GM12878 (cell line): ENCODE data around the gene IFT88. TPM values are rescaled to one million over a fixed set of nuclear protein-coding genes. Genes with fewer than 3 reads are reported as not detected.

Source experiments
- ATAC-seq: fragments of 200-7000 bp; cut with Tn5 transposase; 3 replicates; pipeline ENCODE4 v1.9.1; 2020; ENCODE audit warnings: mild to moderate bottlenecking, moderate library complexity
- BruUV-seq: library from RNA; stranded (reverse); fragments of 400-500 nt; replicated peaks from 2 replicates; lab custom pipeline; 2021; lab: Mats Ljungman, UMichigan
- CTCF ChIA-PET: fragments of 300-600 bp; sonication (Branson Sonifier 250); formaldehyde crosslinking; extraction: SDS; loops from one replicate; lab custom pipeline; 2021; ENCODE audit warnings: inconsistent platforms; lab: Yijun Ruan, JAX
- POLR2A ChIA-PET: fragments of 350-600 bp; formaldehyde crosslinking; extraction: SDS; loops from one replicate; lab custom pipeline; 2021; ENCODE audit warnings: inconsistent platforms; lab: Charles Lee
- RAD21 ChIA-PET: fragments of 300-600 bp; sonication (Branson Sonifier 250); formaldehyde crosslinking; loops from one replicate; lab custom pipeline; 2023; ENCODE audit warnings: antibody characterized with exemption; ENCODE audit not compliant: unreplicated experiment; lab: Charles Lee
- SMC1A ChIA-PET: fragments of 300-600 bp; sonication (Branson Sonifier 250); formaldehyde crosslinking; loops from one replicate; lab custom pipeline; 2023; ENCODE audit not compliant: unreplicated experiment, uncharacterized antibody; lab: Charles Lee
- DNase-seq: peaks from one replicate; pipeline ENCODE4 v3.0.0-alpha.2; 2011; ENCODE audit warnings: low read depth, low spot score
- FAIRE-seq: peaks from 3 replicates; lab custom pipeline; 2011; peaks lifted over from hg19 to GRCh38; lab: Jason Lieb, UNC
- H2AFZ ChIP-seq: 2 replicates; pipeline ENCODE4 v1.6.0; 2011; ENCODE audit warnings: low read depth, low read length, control low read depth; ENCODE audit not compliant: control insufficient read depth
- H3K27ac ChIP-seq: 2 replicates; pipeline ENCODE4 v1.5.1; 2011; ENCODE audit warnings: control low read depth; ENCODE audit not compliant: control insufficient read depth, insufficient read depth
- H3K27me3 ChIP-seq, 2 experiments: replicated peaks in 1 of 2; 2 replicates each; pipeline versions ENCODE4 v1.6.0 to v1.6.1; 2011; ENCODE audit warnings: low read length in 1 of 2; ENCODE audit not compliant: control insufficient read depth in 2 of 2, insufficient read depth in 2 of 2
- H3K36me3 ChIP-seq, 2 experiments: 2 replicates each; pipeline ENCODE4 v1.5.1; 2011; ENCODE audit warnings: low read length in 1 of 2; ENCODE audit not compliant: control insufficient read depth in 2 of 2, insufficient read depth in 2 of 2
- H3K4me1 ChIP-seq: 2 replicates; pipeline ENCODE4 v1.6.1; 2011; ENCODE audit warnings: mild to moderate bottlenecking, low read length, moderate library complexity, mixed read lengths; ENCODE audit not compliant: control insufficient read depth, insufficient read depth
- H3K4me2 ChIP-seq: 2 replicates; pipeline ENCODE4 v1.6.0; 2011; ENCODE audit warnings: control low read depth; ENCODE audit not compliant: control insufficient read depth, insufficient read depth
- H3K4me3 ChIP-seq: fragments of 200-600 bp; sonication (generic); 2 replicates; pipeline ENCODE4 v1.5.1; 2016
- H3K79me2 ChIP-seq: 2 replicates; pipeline ENCODE4 v1.6.0; 2011; ENCODE audit warnings: low read length; ENCODE audit not compliant: control insufficient read depth, insufficient read depth
- H3K9ac ChIP-seq: 2 replicates; pipeline ENCODE4 v1.8.0; 2011; ENCODE audit warnings: low read length, control low read depth, mixed read lengths; ENCODE audit not compliant: control insufficient read depth, insufficient read depth
- H3K9me3 ChIP-seq: replicated peaks from 3 replicates; pipeline ENCODE4 v1.5.1; 2011; ENCODE audit warnings: mild to moderate bottlenecking, low read length; ENCODE audit not compliant: control insufficient read depth, insufficient read depth
- H4K20me1 ChIP-seq: 2 replicates; pipeline ENCODE4 v1.6.0; 2011; ENCODE audit not compliant: control insufficient read depth, insufficient read depth
- ATF2 ChIP-seq: IDR thresholded peaks from 2 replicates; pipeline ENCODE4 v1.6.1; 2012; ENCODE audit warnings: low read length, inconsistent platforms
- BRCA1 ChIP-seq: IDR thresholded peaks from 2 replicates; pipeline ENCODE4 v1.6.1; 2011; ENCODE audit warnings: low read depth, low read length, improper control_type of control experiment
- CBX3 ChIP-seq: fragments of 200-600 bp; sonication (generic); IDR thresholded peaks from 2 replicates; pipeline ENCODE4 v1.6.1; 2016; ENCODE audit warnings: low read depth, borderline replicate concordance
- CREM ChIP-seq: IDR thresholded peaks from 2 replicates; pipeline ENCODE4 v1.6.1; 2014; ENCODE audit warnings: antibody characterized with exemption, low read depth
- E2F8 ChIP-seq: fragments of 450-650 bp; IDR thresholded peaks from 2 replicates; pipeline ENCODE4 v1.6.1; 2018; ENCODE audit warnings: mild to moderate bottlenecking, low read depth, moderate library complexity; ENCODE audit not compliant: partially characterized antibody
- EGR1 ChIP-seq, 2 experiments: IDR thresholded peaks; 1 replicate in 1 of 2; 2 replicates in 1 of 2; pipeline ENCODE4 v1.6.1; 2011 to 2012; ENCODE audit warnings: low read depth in 2 of 2, low read length in 2 of 2, borderline replicate concordance in 1 of 2, mild to moderate bottlenecking in 1 of 2, moderate library complexity in 1 of 2
- IRF4 ChIP-seq: IDR thresholded peaks from 2 replicates; pipeline ENCODE4 v1.6.1; 2011; ENCODE audit warnings: low read depth, low read length
- JUNB ChIP-seq: IDR thresholded peaks from 2 replicates; pipeline ENCODE4 v1.6.1; 2016; ENCODE audit warnings: antibody characterized with exemption, mild to moderate bottlenecking
- JUND ChIP-seq: IDR thresholded peaks from 2 replicates; pipeline ENCODE4 v1.6.1; 2012; ENCODE audit warnings: low read depth, mild to moderate bottlenecking, low read length, improper control_type of control experiment, moderate library complexity
- NFIC ChIP-seq: IDR thresholded peaks from 2 replicates; pipeline ENCODE4 v1.6.1; 2012; ENCODE audit warnings: low read depth, mild to moderate bottlenecking, inconsistent platforms, low read length, moderate library complexity
- NKRF ChIP-seq: fragments of 450-650 bp; conservative IDR thresholded peaks from 2 replicates; pipeline ENCODE4 v1.6.1; 2017; ENCODE audit warnings: mild to moderate bottlenecking, moderate library complexity
- SIN3A ChIP-seq: IDR thresholded peaks from 2 replicates; pipeline ENCODE4 v1.6.1; 2012; ENCODE audit warnings: low read depth, low read length, improper control_type of control experiment
- WGBS: methylation state at CpG from one replicate; pipeline ENCODE4 v1.1.6; 2016; ENCODE audit warnings: low lambda C conversion rate; ENCODE audit not compliant: insufficient replicate concordance, insufficient coverage; ENCODE audit errors: missing lambda C conversion rate; 5-methylcytosine and 5-hydroxymethylcytosine counted together
- in situ Hi-C: fragments of 300-500 bp; cut with MboI; formaldehyde crosslinking; loops from 9 replicates; pipeline ENCODE4 v1.14.3; 2018; ENCODE audit warnings: mixed read lengths
- intact Hi-C: fragments of 100-400 bp; cut with micrococcal nuclease; formaldehyde crosslinking; loops from one replicate; pipeline ENCODE4 v1.14.2; 2022; ENCODE audit not compliant: unreplicated experiment
- polyA plus RNA-seq, 11 experiments: library from polyadenylated mRNA; depleted of rRNA in 4 of 11; unstranded in 6 of 11; stranded (reverse) in 5 of 11; fragments of >200 nt; fragmentation: Nextera tagmentation in 4 of 11; fragmentation: Illumina TruSeq in 1 of 11; extraction: Ambion mirVana in 4 of 11; extraction: Trizol in 1 of 11; gene quantifications; 1 replicate in 1 of 11; 2 replicates in 10 of 11; pipeline versions ENCODE4 v1.2.1 to v1.2.3, GENCODE V29; 2011 to 2016; ENCODE audit warnings: inconsistent platforms in 2 of 11, missing spikeins in 2 of 11, low read depth in 1 of 11
- total RNA-seq, 4 experiments: library from RNA; depleted of rRNA in 3 of 4; stranded (reverse); fragments of >200 nt in 3 of 4; fragmentation: Illumina TruSeq in 1 of 4; extraction: Trizol in 1 of 4; gene quantifications; 2 replicates each; pipeline versions ENCODE4 v1.2.1 to v1.2.3, GENCODE V29; 2013 to 2021

Gene IFT88
- total and polyA plus RNA-seq, 10 of the 15 experiments (the other 5 are each of a cell fraction or from before 2014, with no cell fraction given) = 2.9 to 5.6 (median 4.1) TPM

GRCh38 chr13:20703780-20704458 lies 137.0 kb downstream of the IFT88 start (continued):
- TF ChIP-seq NKRF (0 out of 2 replicates have a peak, but pooled peaks have one; percentile 48), CREM (no peak), EGR1 (IDR thresholded peaks at IDR 0.05; ENCODE audit: borderline replicate concordance in 1 of 2, low read depth in 2 of 2, low read length in 2 of 2) (no peak), JUND (no peak)
- TF ChIP-seq, all 136 proteins: peak for 19

- POLR2A ChIA-PET = no interaction called here
- WGBS = 61% methylated on average over 10 of the region's 20 CpGs
- in situ Hi-C loops (loop anchor here (5.0 kb wide), 2 partner anchors 212 to 223 kb away; no protein-coding TSS in a partner anchor), intact Hi-C loops (loop anchor here (5.0 kb wide), 1 partner anchor 207 kb away; no protein-coding TSS in a partner anchor)
- SMC1A ChIA-PET = no interaction called here
- no peak overlapping the region for H3K9ac ChIP-seq
- no TSS peak for BruUV-seq
- DNase-seq (no peak), ATAC-seq (peak; percentile 3; the same call in 2 of the 3 replicates), FAIRE-seq (no peak)
- TF ChIP-seq CBX3 (no peak), IRF4 (no peak), SIN3A (no peak), BRCA1 (no peak), E2F8 (no peak), JUND (no peak), JUNB (no peak), ATF2 (no peak), NFIC (no peak)
- H3K36me3 ChIP-seq = no peaks in the 10 kb centered on the region
- peaks cover 6% of the 10 kb centered on the region for H3K4me1 ChIP-seq
- H3K4me2 ChIP-seq = 0 out of 2 replicates have a peak overlapping the region, but pooled peaks have one; percentile 33
- no peaks in the 10 kb centered on the region for H3K27me3 ChIP-seq
- H2AFZ ChIP-seq = no peak overlapping the region
- H3K9me3 ChIP-seq = no peaks in the 10 kb centered on the region
- RAD21 ChIA-PET = no interaction called here
- no peak overlapping the region for H3K4me3 ChIP-seq
- H3K79me2 ChIP-seq = no peaks in the 10 kb centered on the region
- CTCF ChIA-PET = interaction anchor here (0.8 to 1.1 kb wide), 2 partner anchors 124 to 209 kb away, joined by 3 to 4 read pairs; no protein-coding TSS in a partner anchor
- H4K20me1 ChIP-seq = no peaks in the 10 kb centered on the region
- no peak overlapping the region for H3K27ac ChIP-seq
Measured at GRCh38 chr13:20704459-20705069, 137.6 kb downstream of the IFT88 start.
